Kidney (tissue), 14 donors: Measurements from ENCODE around the gene RGPD8. TPM values are rescaled to one million over a fixed set of nuclear protein-coding genes. Genes with fewer than 3 reads are reported as not detected.
A peak's percentile ranks its signal among the peaks of the same experiment; 100 is the strongest.

Experiments used
- DNase-seq, 5 donors: peaks; one replicate each; pipeline ENCODE4 v3.0.0-alpha.2; 2013 to 2020
- FAIRE-seq: peaks from 2 replicates; lab custom pipeline; 2012; peaks lifted over from hg19 to GRCh38; lab: Jason Lieb, UNC
- H3K27ac ChIP-seq, 2 donors: one replicate each; pipeline ENCODE4 v1.7.0; 2013; ENCODE audit warnings: low read depth in 2 of 2, low read length in 2 of 2, inconsistent platforms in 1 of 2
- H3K27me3 ChIP-seq: one replicate; pipeline ENCODE4 v1.7.1; 2013; ENCODE audit warnings: low read length, inconsistent platforms; ENCODE audit not compliant: control insufficient read depth, insufficient read depth
- H3K36me3 ChIP-seq, 3 donors: one replicate each; pipeline versions ENCODE4 v1.7.0 to v1.7.1; 2013; ENCODE audit warnings: low read length in 3 of 3, control low read depth in 1 of 3, inconsistent platforms in 1 of 3; ENCODE audit not compliant: insufficient read depth in 3 of 3, control insufficient read depth in 2 of 3
- H3K4me1 ChIP-seq, 3 donors: one replicate each; pipeline versions ENCODE4 v1.7.0 to v1.7.1; 2013; ENCODE audit warnings: low read length in 3 of 3, inconsistent platforms in 1 of 3, low read depth in 1 of 3; ENCODE audit not compliant: control insufficient read depth in 2 of 3, insufficient read depth in 2 of 3
- H3K4me3 ChIP-seq, 3 donors: one replicate each; pipeline versions ENCODE4 v1.7.0 to v1.8.1; 2013; ENCODE audit warnings: low read length in 3 of 3, control low read depth in 1 of 3, inconsistent platforms in 1 of 3
- H3K9ac ChIP-seq, 3 donors: one replicate each; pipeline versions ENCODE4 v1.7.0 to v1.7.1; 2013; ENCODE audit warnings: low read length in 3 of 3, control low read depth in 1 of 3, inconsistent platforms in 1 of 3
- H3K9me3 ChIP-seq, 3 donors: one replicate each; pipeline versions ENCODE4 v1.7.0 to v1.7.1; 2013; ENCODE audit warnings: low read length in 3 of 3, control low read depth in 1 of 3, inconsistent platforms in 1 of 3; ENCODE audit not compliant: control insufficient read depth in 2 of 3, insufficient read depth in 1 of 3
- CTCF ChIP-seq: IDR thresholded peaks from 3 replicates; pipeline ENCODE4 v1.5.1; 2012; ENCODE audit warnings: mild to moderate bottlenecking, moderate library complexity, borderline replicate concordance; ENCODE audit not compliant: insufficient read depth; ENCODE audit errors: extremely low read depth
- intact Hi-C: fragments of 100-400 bp; cut with DNase I; formaldehyde crosslinking; loops from one replicate; pipeline ENCODE4 v1.11.1; 2022
- polyA plus RNA-seq: library from polyadenylated mRNA; stranded (reverse); fragments of 350-450 nt; fragmentation: Illumina TruSeq; extraction: RNeasy Lipid Tissue Mini Kit (QIAGEN cat#74804); gene quantifications from one replicate; pipeline ENCODE4 v1.2.3, GENCODE V29; 2014; ENCODE audit warnings: low read depth, low replicate concordance; ENCODE audit not compliant: insufficient read depth
- total RNA-seq: library from RNA; stranded (reverse); fragmentation: NEBNext Ultra II Directional; extraction: Animal tissue kit (Norgen Biotek cat#: 25700); gene quantifications from one replicate; pipeline ENCODE4 v1.2.1, GENCODE V29; 2021
- donor health status: control.
- donor health status: control.
- donor health status: control.
- donor health status: control.
- donor health status: control.
- donor health status: DM: yes; HTN: yes; CAD: no.
- donor health status: Normal renal cell carcinoma (clear cell type).

The RGPD8 gene
- total and polyA plus RNA-seq, 2 donors from 2014 or later: 0.77 to 13.8 TPM

- no peaks in the 10 kb centered on the region for H3K27me3 ChIP-seq
- intact Hi-C loops: no loop called here
- no peak for FAIRE-seq
Observed at GRCh38 chr2:112481528-112482233, 48.2 kb upstream of the RGPD8 start, which contains the start of gene TTL. Gene TTL, plus strand, starts transcription at chr2:112482156. Its CDS starts 189 bp downstream, at chr2:112482345.

GRCh38 chr2:112481050-112481527 lies 47.6 kb upstream of the RGPD8 start:
- Histone ChIP-seq H3K36me3 (no peaks in the 10 kb centered on the region), H3K27me3 (no peaks in the 10 kb centered on the region), H3K27ac (peak overlapping the region; percentile 58 to 82), H3K4me3 (peak overlapping the region; percentile 71 to 81 (median 72)), H3K4me1 (peaks cover 3 to 10% (median 8%) of the 10 kb centered on the region in 3 donors), H3K9me3 (no peaks in the 10 kb centered on the region), H3K9ac (peak overlapping the region; percentile 37 to 71 (median 57))
- intact Hi-C loops: no loop called here
- TF ChIP-seq CTCF: peak; percentile 82
- no peak for FAIRE-seq
- peak; percentile 86 to 93 (median 91) for DNase-seq

More at GRCh38 chr2:112481528-112482233, 48.2 kb upstream of the RGPD8 start, which contains the start of gene TTL:
- Histone ChIP-seq H3K4me3 (peak within 1 kb of the TSS; percentile 71 to 87 (median 81)), H3K36me3 (no peaks in the 10 kb centered on the region), H3K9ac (peak within 1 kb of the TSS; percentile 57 to 88 (median 83)), H3K27ac (peak within 1 kb of the TSS; percentile 82 to 83), H3K4me1 (peaks cover 3 to 10% (median 8%) of the 10 kb centered on the region in 3 donors), H3K9me3 (no peaks in the 10 kb centered on the region)
- TF ChIP-seq CTCF: no peak
- peak; percentile 63 to 91 (median 84) for DNase-seq

- intact Hi-C loops: no loop called here
- peak overlapping the region; percentile 71 to 81 (median 72) for H3K4me3 ChIP-seq
- DNase-seq: peak in 4 of 5 donors; percentile 35 to 58 (median 53)
Observed at GRCh38 chr2:112480530-112481049, 47.1 kb upstream of the RGPD8 start.

More at GRCh38 chr2:112480530-112481049, 47.1 kb upstream of the RGPD8 start:
- H3K27ac ChIP-seq: peak overlapping the region in 1 of 2 donors; percentile 29
- peak overlapping the region in 2 of 3 donors; percentile 37 to 57 for H3K9ac ChIP-seq
- H3K4me1 ChIP-seq: peaks cover 3 to 10% (median 8%) of the 10 kb centered on the region in 3 donors
- no peak for FAIRE-seq
- H3K36me3 ChIP-seq: no peaks in the 10 kb centered on the region
- H3K27me3 ChIP-seq: no peaks in the 10 kb centered on the region
- TF ChIP-seq CTCF: peak; percentile 21
- H3K9me3 ChIP-seq: no peaks in the 10 kb centered on the region
